ENCODE results near the gene PROCR.
"Not testable (repeated sequence)": the region's sequence is repeated elsewhere in the genome, so short reads cannot be mapped to it uniquely, and the experiment has no call there.

Gene PROCR

DNA sequence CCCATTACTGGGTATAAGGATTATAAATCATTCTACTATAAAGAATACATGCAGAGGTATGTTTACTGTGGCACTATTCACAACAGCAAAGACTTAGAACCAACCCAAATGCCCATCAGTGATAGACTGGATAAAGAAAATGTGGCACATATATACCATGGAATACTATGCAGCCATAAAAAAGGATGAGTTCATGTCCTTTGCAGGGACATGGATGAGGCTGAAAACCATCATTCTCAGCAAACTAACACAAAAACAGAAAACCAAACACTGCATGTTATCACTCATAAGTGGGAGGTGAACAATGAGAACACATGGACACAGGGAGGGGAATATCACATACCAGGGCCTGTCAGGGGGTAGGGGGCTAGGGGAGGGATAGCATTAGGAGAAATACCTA lies 7.3 kb upstream of the PROCR start:
- not testable (repeated sequence) for FAIRE-seq

DNA sequence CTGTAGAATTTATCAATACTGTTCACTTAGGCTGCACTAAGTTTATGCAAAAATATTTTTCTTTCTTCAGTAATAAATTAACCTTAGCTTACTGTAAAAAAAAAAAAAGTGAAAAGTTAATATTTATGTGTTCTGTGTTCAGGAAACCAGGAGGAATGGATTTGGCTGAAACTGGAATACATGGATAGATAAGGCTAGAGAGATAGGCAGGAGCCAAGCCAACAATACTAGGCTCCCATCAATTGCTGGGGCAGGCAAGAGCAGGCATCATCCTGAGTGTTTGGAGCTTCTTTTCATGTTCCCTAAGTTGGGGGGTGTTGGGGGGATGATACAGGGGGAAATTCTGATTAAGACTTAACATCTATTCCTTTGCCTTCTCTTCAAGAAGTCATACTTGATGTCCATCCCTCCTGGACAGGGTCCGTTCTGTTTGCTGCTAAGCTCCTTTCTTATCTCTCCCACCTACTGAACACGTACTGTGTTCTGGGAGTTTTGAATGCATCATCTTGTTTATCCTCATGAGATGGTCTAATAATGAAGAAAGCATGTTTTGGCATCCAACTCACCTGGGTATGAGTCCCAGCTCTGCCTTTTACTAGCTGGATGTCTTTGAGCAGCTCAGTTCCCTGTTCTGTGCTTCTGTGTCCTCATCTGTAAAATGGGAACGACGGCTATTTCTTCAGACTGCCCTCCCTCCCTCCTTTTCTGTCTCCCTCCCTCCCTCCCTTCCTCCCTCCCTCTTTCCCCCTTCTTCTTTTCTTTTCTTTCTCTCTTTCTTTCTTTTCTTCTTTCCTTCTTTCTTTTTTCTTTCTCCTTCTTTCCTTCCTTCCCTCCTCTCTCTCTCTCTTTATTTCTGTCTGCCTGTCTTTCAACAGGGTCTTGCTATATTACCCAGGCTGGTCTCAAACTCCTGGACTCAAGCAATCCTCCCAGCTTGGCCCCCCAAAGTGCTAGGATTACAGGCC lies 6.4 kb upstream of the PROCR start:
- DNase-seq (ENCODE audit: low spot score) (no peak), FAIRE-seq (no peak)

More for the DNA sequence above, 7.3 kb upstream of the PROCR start:
- not testable (repeated sequence) for DNase-seq (ENCODE audit: low spot score)

DNA sequence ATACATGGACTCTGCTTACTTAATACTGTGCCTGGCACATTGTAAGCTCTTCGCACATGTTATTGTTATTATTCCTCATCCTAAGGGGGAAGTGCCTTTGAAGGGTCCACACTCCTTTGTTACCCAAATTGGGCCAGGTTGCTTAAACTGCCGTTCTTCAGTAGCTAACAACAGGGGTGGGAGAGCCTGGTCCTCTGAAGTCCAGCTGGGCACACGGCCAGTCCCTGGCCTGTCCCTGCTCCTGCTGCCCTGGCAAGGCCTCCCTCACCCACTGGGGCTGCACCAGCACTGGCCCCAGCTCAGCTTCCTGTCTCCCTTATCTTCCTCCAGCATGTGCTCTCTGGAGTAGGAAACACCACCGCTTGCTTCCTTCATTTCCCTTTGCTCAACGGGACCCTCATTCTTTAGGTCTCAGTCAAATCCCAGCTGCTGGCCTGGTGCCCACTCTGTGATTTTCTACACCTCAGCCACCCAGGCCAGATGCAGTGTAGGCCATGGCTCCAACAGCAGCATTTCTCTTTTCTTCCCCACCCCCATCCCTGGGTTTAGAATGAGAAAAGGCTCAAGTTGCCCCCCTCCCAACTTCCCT lies 5.5 kb upstream of the PROCR start:
- DNase-seq (ENCODE audit: low spot score) (no peak), FAIRE-seq (no peak)

DNA sequence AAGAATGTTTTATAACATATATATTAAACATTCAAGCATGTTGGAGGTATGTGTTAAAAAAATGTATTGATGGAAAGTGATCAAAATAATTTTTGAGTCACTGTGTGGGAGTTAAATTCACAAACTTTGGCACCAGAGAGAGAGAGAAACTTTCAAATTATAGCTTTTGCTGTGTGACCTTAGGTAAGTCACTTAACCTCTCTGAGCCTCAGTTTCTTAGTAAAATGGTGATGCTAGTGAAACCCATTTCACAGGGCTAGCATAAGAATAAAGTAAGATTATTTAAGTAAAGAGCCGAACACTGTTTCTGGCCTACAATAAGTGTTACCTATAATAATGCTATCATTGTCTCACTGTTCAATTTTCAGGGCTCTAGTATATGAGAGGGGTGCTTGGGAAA lies 4.1 kb upstream of the PROCR start:
- no peak for FAIRE-seq

DNA sequence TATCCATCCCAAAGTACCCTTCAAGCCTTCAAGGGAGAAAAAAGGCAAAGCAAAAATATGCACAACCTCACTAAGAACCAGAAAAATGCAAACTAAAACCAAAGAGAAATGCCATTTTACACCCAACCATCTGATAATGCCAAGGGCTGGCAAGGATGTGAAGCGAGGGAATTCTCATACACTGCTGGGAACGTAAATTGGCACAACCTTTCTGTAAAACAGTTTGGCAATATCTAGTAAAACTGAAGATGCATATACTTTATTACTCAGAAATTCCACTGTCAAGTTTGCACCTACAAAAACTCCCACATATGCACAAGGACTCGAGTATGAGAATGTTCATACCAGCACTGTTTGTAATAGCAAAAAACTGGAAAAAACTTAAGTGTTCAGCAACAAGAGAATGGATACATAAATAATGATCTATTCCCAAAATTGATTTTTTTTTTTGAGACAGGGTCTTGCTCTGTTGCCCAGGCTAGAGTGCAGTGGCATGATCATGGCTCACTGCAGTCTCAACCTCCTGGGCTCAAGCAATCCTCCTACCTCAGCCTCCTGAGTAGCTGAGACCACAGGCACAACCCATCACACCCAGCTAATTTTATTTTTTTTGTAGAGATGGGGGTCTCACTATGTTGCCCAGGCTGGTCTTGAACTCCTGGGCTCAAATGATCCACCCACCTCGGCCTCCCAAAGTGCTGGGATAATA lies 3.0 kb upstream of the PROCR start:
- not testable (repeated sequence) for DNase-seq (ENCODE audit: low spot score); FAIRE-seq

More for the DNA sequence above, 4.1 kb upstream of the PROCR start:
- no peak for DNase-seq (ENCODE audit: low spot score)

DNA sequence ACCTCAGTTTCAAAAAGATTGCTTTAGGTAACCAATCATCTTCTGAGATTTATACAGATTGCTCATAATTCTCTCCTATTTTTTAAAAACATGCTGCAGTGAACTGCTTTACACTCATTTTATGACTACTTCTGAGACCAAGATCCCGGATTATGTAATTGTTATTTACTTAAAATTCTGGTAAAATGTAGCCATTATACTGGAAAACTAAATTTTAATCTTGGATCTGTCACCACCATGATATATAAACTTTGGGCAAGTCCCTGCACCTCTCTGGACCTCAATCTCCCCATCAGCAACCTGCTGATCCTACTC lies 477 bp upstream of the PROCR start:
- DNase-seq (ENCODE audit: low spot score) (no peak), FAIRE-seq (no peak)

DNA sequence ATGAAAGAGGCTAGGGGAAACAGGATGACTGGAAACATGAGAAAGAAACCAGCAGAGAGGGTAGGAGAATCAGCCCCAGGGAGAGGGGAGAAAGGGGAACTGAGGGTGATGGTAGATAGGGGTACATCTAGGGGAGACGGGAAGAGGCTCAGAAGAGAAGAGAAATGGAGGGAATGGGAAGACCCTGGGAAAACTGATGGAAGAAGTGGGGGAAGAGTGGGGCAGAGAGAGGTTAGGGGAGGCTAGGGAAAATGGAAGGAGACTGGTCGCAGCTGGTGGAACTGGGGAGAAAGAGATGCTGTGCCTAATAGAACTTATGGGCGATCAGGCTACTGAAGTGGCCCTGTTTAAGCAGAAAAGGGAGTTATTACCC lies 548 bp downstream of the PROCR start:
- DNase-seq (ENCODE audit: low spot score), result no peak
- FAIRE-seq, result no peak

DNA sequence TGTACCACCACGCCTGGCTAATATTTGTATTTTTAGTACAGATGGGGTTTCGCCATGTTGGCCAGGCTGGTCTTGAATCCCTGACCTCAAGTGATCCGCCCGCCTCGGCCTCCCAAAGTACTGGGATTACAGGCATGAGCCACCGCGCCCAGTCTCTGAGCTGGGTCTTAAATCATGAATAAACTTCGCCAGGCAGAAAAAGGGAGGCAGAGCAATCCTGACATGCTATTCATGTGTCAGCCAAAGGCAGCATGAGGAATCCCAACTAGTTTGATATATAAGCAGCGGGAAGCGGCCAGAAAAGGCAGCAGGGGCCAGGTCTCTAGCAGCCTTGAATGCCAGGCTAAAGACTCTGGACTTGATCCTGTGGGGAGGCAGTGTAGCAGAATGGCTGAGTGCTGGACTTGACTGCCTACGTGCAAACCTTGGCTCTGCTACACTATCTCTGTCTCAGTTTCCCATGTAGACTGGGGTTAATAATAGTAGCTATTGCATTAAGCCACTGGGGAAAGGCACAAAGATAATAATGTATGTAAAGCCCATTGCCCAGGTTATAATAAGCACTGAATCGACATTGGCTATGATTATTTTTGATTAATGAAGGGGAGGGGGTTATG lies 1.8 kb downstream of the PROCR start:
- no peak for DNase-seq (ENCODE audit: low spot score)
- FAIRE-seq, result no peak

DNA sequence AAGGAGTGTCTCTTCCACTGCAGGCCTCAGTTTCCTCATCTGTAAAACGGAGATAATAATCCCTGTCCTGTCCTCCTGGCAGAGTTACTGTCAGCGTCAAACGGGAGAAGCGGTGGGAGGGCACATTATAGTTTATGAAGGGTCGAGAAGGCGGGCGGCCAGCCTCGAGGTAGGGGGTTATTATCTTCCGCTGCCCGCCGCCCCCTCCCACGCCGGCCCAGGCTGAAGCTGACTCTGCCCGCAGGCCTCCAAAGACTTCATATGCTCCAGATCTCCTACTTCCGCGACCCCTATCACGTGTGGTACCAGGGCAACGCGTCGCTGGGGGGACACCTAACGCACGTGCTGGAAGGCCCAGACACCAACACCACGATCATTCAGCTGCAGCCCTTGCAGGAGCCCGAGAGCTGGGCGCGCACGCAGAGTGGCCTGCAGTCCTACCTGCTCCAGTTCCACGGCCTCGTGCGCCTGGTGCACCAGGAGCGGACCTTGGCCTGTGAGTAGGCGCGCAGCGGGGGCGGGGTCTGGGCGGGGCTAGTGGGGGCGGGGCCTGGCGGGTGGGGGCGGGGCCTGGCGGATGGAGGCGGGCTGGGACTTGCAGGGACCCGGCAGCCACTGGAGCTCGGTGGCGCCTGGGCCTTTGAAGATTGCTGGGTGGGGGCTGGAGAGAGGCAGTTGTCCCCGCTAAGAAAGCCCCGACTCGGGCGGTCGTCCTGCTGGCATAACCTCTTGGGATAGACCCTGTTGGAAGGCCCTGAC lies 2.8 kb downstream of the PROCR start:
- no peak for FAIRE-seq
- no peak for DNase-seq (ENCODE audit: low spot score)

DNA sequence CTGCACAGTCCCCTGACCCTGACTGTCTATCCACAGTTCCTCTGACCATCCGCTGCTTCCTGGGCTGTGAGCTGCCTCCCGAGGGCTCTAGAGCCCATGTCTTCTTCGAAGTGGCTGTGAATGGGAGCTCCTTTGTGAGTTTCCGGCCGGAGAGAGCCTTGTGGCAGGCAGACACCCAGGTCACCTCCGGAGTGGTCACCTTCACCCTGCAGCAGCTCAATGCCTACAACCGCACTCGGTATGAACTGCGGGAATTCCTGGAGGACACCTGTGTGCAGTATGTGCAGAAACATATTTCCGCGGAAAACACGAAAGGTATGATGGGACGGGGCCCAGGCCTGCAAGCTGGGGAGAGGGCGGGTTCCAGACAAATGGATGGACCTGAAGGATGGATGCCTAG lies 4.3 kb downstream of the PROCR start:
- FAIRE-seq (no peak), DNase-seq (ENCODE audit: low spot score) (no peak)

DNA sequence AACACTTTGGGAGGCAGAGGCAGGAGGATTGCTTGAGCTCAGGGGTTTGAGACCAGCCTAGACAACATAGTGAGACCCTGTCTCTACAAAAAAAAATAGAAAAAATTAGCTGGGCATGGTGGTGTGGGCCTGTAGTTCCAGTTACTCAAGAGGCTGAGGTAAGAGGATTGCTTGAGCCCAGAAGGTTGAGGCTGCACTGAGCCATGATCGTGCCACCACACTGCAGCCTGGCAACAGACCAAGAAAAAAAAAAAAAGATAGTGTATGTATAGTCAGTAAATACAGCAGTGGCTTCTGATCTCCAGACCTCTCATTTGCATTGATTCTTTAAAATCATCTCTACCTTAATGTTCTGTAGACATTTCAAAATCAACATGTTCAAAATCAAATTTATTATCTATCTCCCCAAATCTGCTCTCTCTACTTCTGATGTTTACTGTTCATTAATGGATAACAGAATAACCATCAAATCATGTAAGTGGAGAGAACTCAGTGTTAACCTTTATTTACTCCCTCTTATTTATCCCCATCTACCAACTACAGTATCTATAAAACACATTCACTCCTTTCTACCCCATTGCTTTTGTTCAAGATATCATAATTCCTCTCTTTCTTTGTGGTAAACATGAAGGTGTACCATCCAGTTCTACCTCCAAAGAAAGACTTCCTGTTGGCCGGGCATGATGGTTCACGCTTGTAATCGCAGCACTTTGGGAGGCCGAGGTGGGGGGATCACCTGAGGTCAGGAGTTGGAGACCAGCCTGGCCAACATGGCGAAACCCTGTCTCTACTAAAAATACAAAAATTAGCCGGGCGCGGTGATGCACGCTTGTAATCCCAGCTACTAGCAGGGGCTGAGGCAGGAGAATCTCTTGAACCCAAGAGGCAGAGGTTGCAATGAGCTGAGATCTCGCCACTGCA lies 7.7 kb downstream of the PROCR start:
- DNase-seq (ENCODE audit: low spot score) (no peak), FAIRE-seq (no peak)

DNA sequence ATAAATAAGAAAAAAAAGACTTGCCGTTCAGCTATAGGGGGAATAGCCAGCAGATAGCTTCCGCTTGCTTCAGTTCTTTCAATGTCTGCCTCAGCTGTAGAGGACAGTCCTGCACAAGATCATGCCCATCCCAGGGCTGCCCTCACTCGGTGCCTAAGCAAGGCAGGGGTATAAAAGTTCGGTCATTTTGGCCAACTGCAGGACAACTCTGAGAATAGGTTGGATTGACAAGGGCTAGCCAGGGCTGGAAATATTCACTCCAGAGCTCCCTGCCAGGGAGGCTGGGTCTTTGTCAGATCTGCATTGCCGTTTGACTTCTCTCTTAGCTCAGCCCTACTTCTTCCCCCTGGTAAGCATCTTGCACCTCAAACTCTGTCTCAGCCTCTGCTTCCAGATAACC lies 8.4 kb downstream of the PROCR start:
- FAIRE-seq, result no peak
- DNase-seq (ENCODE audit: low spot score), result no peak

DNA sequence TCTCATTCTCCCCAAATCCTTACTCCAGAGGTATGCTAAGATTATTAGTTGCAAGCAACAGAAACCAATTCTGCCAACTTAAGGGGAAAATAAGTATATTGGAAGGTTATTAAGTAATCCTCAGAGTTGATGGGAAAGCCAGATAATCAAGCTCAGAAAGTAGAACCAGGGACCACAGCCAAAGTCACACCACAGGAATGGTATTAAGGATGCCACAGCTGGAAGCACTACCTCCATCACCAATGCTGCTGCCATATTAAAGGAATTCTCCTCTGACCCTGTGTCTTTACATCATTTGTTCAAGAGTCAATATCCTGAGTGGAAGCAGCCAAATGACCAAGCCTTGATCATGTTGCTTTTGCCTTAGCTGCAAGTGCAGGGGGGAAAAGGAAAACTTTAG lies 9.9 kb downstream of the PROCR start:
- DNase-seq (ENCODE audit: low spot score) (no peak), FAIRE-seq (no peak)

DNA sequence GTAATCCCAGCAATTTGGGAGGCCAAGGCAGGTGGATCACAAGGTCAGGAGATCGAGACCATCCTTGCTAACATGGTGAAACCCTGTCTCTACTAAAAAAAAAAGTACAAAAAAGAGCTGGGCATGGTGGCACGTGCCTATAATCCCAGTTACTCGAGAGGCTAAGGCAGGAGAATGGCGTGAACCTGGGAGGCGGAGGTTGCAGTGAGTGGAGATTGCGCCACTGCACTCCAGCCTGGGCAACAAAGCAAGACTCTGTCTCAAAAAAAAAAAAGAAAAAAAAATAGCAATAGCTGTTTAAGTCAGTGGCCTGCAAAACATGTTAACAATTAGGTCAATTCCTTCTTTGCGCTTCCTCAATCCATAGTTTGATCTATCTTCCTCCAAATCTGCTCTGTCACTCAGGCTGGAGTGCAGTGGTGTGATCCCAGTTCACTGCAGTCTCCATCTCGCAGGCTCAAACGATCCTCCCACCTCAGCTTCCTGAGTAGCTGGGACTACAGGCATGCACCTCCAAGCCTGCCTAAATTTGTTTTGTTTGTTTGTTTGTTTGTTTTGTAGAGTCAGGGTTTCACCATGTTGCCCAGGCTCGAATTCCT lies 14.9 kb downstream of the PROCR start:
- not testable (repeated sequence) for DNase-seq (ENCODE audit: low spot score); FAIRE-seq

DNA sequence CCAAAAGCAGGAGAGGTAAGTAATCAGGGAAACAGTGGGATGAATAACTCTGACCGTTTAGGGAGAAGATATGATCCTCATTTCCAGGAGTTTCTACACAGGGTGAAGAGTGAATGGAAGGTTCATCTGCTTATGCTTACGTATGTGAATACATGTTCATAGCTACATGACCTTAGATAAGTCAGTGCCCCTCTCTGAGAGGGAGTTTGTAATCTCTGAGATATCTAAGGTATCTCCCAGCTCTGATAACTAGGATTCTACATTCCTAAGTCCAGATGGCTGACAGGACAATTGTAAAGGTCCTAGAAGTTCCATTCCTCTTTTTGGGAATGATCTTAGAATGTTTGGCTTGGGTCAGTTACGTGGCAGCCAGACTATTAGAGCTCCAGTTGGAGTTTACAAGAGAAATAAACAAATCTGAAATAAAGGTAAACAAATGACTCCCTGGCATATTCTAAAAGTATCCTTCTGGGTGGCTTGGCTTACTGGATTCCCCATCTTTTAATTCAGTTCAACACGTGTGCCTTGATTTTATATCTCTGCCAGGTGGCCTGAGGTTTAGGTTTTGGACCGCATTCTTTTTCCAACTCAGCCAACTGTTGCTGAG lies 15.8 kb downstream of the PROCR start:
- DNase-seq (ENCODE audit: low spot score) (no peak), FAIRE-seq (no peak)

DNA sequence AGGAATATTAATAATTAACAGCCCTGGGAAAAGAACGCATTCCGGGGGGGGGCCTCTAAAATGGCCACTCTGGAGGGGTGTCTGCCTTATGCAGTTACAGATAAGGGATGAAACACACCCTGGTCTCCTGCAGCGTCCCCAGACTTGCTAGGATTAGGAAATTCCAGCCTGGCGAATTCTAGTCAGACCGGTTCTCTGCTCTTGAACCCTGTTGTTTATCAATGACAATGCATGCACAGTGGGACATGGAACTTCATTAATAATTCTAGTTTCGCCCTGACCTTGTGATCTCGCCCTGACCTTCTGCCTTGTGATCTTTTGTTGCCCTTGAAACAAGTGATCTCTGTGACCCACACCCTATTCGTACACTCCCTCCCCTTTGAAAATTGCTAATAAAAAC lies 17.4 kb downstream of the PROCR start:
- DNase-seq (ENCODE audit: low spot score); FAIRE-seq: not testable (repeated sequence)

DNA sequence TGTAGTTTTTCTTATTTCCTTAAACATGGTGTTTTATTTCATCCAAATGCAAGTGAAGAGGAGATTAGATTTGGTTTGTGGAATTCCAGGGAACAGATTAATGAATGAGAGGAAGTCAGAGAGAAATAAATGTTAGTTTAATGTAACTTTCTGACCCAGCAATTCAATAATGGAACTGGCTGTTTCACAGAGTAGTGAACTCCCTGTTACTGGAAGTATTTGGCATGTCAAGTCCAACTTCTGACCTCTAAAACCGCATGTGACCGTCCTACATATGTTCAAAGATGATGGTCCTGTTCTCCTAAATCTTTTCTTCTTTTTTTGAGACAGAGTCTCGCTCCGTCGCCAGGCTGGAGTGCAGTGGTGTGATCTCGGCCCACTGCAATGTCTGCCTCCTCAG lies 18.7 kb downstream of the PROCR start:
- no peak for FAIRE-seq

DNA sequence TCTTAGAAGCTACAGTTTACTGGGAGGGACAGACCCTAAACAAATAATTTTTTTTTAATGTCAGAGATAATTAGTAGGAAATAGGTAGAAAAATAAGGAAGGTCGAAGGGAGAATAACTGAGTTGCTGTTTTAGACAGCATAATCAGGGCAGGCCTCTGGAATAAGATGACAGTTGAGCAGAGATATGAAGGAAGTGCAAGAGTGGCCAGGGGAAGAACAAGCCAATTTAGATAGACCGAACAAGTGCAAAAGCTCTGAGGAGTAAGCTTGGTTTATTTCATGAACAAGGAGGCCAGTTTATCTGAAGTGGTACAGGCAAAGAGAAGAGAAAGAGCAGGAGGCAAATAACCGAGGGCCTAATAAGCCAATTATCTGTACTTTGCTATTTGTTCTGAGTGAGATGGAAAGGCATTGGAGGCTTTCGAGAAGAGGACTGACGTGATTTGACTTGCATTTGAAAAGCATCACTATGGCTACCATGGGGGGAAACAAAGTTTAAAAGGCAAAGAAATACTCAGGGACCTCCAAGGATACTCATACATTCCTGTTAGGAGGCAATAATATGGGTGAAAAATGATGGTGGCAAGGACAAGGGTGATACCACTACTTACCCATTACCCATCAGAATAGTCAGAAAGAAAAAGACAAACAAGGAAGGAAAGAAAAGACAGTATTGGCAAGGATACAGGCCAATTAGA lies 19.7 kb downstream of the PROCR start:
- FAIRE-seq, result no peak
- no peak for DNase-seq (ENCODE audit: low spot score)

More for the DNA sequence above, 18.7 kb downstream of the PROCR start:
- no peak for DNase-seq (ENCODE audit: low spot score)

All from RCC 7860 (cell line).